ENCODE data around the gene DHRSX. TPM values are rescaled to one million over a fixed set of nuclear protein-coding genes. Genes with fewer than 3 reads are reported as not detected.

The DHRSX gene
- total and polyA plus RNA-seq, 2 donors (not counting 3 experiments of a cell fraction or from before 2014, with no cell fraction given), result 27.1 to 37.7 TPM

DNA sequence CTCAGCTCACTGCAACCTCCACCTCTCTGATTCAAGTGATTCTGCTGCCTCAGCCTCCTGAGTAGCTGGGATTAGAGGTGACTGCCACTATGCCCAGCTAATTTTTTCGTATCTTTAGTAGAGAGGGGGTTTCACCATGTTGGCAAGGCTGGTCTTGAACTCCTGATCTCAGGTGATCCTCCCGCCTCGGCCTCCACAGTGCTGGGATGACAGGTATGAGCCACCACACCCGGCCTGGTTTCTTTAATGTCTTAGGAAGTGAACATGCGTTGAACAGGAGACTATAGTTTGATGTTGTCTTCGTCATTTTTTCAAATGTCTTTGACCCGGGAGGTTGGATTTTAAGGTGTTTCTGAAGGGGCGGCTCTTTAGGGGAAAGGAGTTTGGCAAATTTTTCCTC is 91.0 kb downstream of the DHRSX start:
- H3K27ac ChIP-seq (ENCODE audit: insufficient read depth, low read depth, low read length), result no peak overlapping the region
- H3K9me1 ChIP-seq (replicated peaks; ENCODE audit: control insufficient read depth, extremely low read depth, insufficient read depth, low read length), result no peaks in the 10 kb centered on the region
- H3K36me3 ChIP-seq (ENCODE audit: control insufficient read depth in 2 of 2, extremely low read depth in 1 of 2, insufficient read depth in 2 of 2, low read length in 2 of 2), result peaks cover 0 to 3% of the 10 kb centered on the region in 2 experiments
- intact Hi-C loops (cut with micrococcal nuclease), result no loop called here
- CTCF ChIA-PET, result no interaction called here
- POLR2A ChIA-PET, result no interaction called here
- no peak for FAIRE-seq
- H3K4me3 ChIP-seq (replicated peaks in 1 of 3; ENCODE audit: insufficient read depth in 1 of 3, low read depth in 1 of 3, low read length in 3 of 3), result no peak overlapping the region
- TF ChIP-seq, protein P1, sequence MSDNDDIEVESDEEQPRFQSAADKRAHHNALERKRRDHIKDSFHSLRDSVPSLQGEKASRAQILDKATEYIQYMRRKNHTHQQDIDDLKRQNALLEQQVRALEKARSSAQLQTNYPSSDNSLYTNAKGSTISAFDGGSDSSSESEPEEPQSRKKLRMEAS (IDR thresholded peaks at IDR 0.05; ENCODE audit: insufficient read depth, insufficient read length), result no peak
- no peak for TF ChIP-seq POLR2AphosphoS5 (IDR thresholded peaks at IDR 0.05; ENCODE audit: insufficient read depth, low read depth, low read length)
- TF ChIP-seq EZH2 (IDR thresholded peaks at IDR 0.05; ENCODE audit: borderline replicate concordance, low read depth, low read length, severe bottlenecking), result no peak
- TF ChIP-seq GATA2 (IDR thresholded peaks at IDR 0.05; ENCODE audit: insufficient read depth, insufficient read length, low read depth, low read length), result no peak
- TF ChIP-seq, protein P2, sequence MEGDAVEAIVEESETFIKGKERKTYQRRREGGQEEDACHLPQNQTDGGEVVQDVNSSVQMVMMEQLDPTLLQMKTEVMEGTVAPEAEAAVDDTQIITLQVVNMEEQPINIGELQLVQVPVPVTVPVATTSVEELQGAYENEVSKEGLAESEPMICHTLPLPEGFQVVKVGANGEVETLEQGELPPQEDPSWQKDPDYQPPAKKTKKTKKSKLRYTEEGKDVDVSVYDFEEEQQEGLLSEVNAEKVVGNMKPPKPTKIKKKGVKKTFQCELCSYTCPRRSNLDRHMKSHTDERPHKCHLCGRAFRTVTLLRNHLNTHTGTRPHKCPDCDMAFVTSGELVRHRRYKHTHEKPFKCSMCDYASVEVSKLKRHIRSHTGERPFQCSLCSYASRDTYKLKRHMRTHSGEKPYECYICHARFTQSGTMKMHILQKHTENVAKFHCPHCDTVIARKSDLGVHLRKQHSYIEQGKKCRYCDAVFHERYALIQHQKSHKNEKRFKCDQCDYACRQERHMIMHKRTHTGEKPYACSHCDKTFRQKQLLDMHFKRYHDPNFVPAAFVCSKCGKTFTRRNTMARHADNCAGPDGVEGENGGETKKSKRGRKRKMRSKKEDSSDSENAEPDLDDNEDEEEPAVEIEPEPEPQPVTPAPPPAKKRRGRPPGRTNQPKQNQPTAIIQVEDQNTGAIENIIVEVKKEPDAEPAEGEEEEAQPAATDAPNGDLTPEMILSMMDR (IDR thresholded peaks at IDR 0.05; ENCODE audit: extremely low read depth in 1 of 2, insufficient read depth in 1 of 2, low read depth in 1 of 2, low read length in 2 of 2), result no peak
- TF ChIP-seq POLR2A (IDR thresholded peaks at IDR 0.05; ENCODE audit: low read depth, low read length), result no peak
- no peak for TF ChIP-seq MYC (IDR thresholded peaks at IDR 0.05; ENCODE audit: low read depth, low read length)
- TF ChIP-seq JUN (IDR thresholded peaks at IDR 0.05; ENCODE audit: borderline replicate concordance, insufficient read depth, insufficient read length, low read depth), result no peak
- no peak for TF ChIP-seq FOS (IDR thresholded peaks at IDR 0.05; ENCODE audit: borderline replicate concordance, insufficient read depth, low read length)
- no peak for DNase-seq (ENCODE audit: low read depth, low spot score)
- H3K9me3 ChIP-seq (replicated peaks; ENCODE audit: control insufficient read depth, insufficient read depth, low read length), result no peaks in the 10 kb centered on the region
- no peaks in the 10 kb centered on the region for H3K27me3 ChIP-seq (ENCODE audit: control insufficient read depth in 2 of 2, insufficient read depth in 2 of 2, low read length in 2 of 2)
- H3K4me1 ChIP-seq (ENCODE audit: control insufficient read depth, extremely low read depth, insufficient read depth, low read length), result no peaks in the 10 kb centered on the region
- no peak overlapping the region for H3K4me2 ChIP-seq (ENCODE audit: insufficient read depth, low read length)
- dilution Hi-C loops (cut with MboI; ENCODE audit: extremely low pct_ligation_motif_present, low sequenced_read_pairs), result no loop called here
- H4K20me1 ChIP-seq (replicated peaks; ENCODE audit: control insufficient read depth, extremely low read depth, insufficient read depth, low read length), result no peaks in the 10 kb centered on the region
- no peaks in the 10 kb centered on the region for H3K79me2 ChIP-seq (ENCODE audit: control insufficient read depth, insufficient read depth, low read length)
- H3K9ac ChIP-seq (replicated peaks; ENCODE audit: extremely low read depth, insufficient read depth, low read length), result no peak overlapping the region
- no peak overlapping the region for H2AFZ ChIP-seq (ENCODE audit: low read depth, low read length)
- BruUV-seq (replicated peaks), result no TSS peak

Measured in endothelial cell of umbilical vein (primary cell).